ENCODE data around the gene MARVELD2. TPM values are rescaled to one million over a fixed set of nuclear protein-coding genes. Genes with fewer than 3 reads are reported as not detected.

Gene MARVELD2
- total and polyA plus RNA-seq, 2 of the 13 experiments (the other 11 are each of a cell fraction or from before 2014, with no cell fraction given) = 11.1 to 15.4 TPM

DNA sequence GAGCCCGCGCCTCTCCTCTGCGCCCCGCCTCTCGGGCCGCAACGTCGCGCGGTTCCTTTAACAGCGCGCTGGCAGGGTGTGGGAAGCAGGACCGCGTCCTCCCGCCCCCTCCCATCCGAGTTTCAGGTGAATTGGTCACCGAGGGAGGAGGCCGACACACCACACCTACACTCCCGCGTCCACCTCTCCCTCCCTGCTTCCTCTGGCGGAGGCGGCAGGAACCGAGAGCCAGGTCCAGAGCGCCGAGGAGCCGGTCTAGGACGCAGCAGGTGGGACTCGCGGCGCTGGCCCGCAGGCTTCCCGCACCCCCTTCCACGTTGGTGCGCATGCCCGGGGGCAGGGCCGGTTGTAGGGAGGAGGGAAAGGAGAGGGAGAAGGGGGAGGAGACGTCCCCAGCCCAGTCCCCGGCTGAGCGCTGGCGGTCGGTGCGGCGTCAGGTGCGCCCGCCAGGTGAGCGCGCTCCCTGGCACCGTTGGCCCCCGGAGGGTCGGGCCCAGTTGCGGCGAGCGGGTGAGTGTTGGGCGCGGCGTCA, 77.5 kb downstream of the MARVELD2 start, which contains the start of gene OCLN (continued):
- TF ChIP-seq, protein P1, sequence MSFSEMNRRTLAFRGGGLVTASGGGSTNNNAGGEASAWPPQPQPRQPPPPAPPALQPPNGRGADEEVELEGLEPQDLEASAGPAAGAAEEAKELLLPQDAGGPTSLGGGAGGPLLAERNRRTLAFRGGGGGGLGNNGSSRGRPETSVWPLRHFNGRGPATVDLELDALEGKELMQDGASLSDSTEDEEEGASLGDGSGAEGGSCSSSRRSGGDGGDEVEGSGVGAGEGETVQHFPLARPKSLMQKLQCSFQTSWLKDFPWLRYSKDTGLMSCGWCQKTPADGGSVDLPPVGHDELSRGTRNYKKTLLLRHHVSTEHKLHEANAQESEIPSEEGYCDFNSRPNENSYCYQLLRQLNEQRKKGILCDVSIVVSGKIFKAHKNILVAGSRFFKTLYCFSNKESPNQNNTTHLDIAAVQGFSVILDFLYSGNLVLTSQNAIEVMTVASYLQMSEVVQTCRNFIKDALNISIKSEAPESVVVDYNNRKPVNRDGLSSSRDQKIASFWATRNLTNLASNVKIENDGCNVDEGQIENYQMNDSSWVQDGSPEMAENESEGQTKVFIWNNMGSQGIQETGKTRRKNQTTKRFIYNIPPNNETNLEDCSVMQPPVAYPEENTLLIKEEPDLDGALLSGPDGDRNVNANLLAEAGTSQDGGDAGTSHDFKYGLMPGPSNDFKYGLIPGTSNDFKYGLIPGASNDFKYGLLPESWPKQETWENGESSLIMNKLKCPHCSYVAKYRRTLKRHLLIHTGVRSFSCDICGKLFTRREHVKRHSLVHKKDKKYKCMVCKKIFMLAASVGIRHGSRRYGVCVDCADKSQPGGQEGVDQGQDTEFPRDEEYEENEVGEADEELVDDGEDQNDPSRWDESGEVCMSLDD (CRISPR knock-in tag; IDR thresholded peaks at IDR 0.05; ENCODE audit: borderline replicate concordance) = peak; percentile 55; the same call in 1 of the 2 replicates
- TF ChIP-seq KLF16 (CRISPR knock-in tag; IDR thresholded peaks at IDR 0.05) = peak in 1 of 2 experiments; percentile 48; a peak in 1 of 4 replicates
- no peak for TF ChIP-seq NFE2 (CRISPR knock-in tag; IDR thresholded peaks at IDR 0.05)
- TF ChIP-seq IRF2 (CRISPR knock-in tag; IDR thresholded peaks at IDR 0.05) = no peak
- TF ChIP-seq ZNF839 (CRISPR knock-in tag; IDR thresholded peaks at IDR 0.05; ENCODE audit: borderline replicate concordance) = no peak; the same call in 1 of the 2 replicates
- TF ChIP-seq, protein P2, sequence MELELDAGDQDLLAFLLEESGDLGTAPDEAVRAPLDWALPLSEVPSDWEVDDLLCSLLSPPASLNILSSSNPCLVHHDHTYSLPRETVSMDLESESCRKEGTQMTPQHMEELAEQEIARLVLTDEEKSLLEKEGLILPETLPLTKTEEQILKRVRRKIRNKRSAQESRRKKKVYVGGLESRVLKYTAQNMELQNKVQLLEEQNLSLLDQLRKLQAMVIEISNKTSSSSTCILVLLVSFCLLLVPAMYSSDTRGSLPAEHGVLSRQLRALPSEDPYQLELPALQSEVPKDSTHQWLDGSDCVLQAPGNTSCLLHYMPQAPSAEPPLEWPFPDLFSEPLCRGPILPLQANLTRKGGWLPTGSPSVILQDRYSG (CRISPR knock-in tag; IDR thresholded peaks at IDR 0.05) = no peak
- no peak for TF ChIP-seq HMGA1 (CRISPR knock-in tag; conservative IDR thresholded peaks at IDR 0.05)
- TF ChIP-seq, protein P3, sequence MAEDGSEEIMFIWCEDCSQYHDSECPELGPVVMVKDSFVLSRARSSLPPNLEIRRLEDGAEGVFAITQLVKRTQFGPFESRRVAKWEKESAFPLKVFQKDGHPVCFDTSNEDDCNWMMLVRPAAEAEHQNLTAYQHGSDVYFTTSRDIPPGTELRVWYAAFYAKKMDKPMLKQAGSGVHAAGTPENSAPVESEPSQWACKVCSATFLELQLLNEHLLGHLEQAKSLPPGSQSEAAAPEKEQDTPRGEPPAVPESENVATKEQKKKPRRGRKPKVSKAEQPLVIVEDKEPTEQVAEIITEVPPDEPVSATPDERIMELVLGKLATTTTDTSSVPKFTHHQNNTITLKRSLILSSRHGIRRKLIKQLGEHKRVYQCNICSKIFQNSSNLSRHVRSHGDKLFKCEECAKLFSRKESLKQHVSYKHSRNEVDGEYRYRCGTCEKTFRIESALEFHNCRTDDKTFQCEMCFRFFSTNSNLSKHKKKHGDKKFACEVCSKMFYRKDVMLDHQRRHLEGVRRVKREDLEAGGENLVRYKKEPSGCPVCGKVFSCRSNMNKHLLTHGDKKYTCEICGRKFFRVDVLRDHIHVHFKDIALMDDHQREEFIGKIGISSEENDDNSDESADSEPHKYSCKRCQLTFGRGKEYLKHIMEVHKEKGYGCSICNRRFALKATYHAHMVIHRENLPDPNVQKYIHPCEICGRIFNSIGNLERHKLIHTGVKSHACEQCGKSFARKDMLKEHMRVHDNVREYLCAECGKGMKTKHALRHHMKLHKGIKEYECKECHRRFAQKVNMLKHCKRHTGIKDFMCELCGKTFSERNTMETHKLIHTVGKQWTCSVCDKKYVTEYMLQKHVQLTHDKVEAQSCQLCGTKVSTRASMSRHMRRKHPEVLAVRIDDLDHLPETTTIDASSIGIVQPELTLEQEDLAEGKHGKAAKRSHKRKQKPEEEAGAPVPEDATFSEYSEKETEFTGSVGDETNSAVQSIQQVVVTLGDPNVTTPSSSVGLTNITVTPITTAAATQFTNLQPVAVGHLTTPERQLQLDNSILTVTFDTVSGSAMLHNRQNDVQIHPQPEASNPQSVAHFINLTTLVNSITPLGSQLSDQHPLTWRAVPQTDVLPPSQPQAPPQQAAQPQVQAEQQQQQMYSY (CRISPR knock-in tag; IDR thresholded peaks at IDR 0.05) = no peak
- TF ChIP-seq ETV5 (CRISPR knock-in tag; IDR thresholded peaks at IDR 0.05; ENCODE audit: borderline replicate concordance) = peak; percentile 66
- TF ChIP-seq, protein P4, sequence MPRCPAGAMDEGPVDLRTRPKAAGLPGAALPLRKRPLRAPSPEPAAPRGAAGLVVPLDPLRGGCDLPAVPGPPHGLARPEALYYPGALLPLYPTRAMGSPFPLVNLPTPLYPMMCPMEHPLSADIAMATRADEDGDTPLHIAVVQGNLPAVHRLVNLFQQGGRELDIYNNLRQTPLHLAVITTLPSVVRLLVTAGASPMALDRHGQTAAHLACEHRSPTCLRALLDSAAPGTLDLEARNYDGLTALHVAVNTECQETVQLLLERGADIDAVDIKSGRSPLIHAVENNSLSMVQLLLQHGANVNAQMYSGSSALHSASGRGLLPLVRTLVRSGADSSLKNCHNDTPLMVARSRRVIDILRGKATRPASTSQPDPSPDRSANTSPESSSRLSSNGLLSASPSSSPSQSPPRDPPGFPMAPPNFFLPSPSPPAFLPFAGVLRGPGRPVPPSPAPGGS (CRISPR knock-in tag; IDR thresholded peaks at IDR 0.05) = peak; percentile 51; the same call in 1 of the 2 replicates
- peak; percentile 63 for TF ChIP-seq TARDBP (CRISPR knock-in tag; IDR thresholded peaks at IDR 0.05)
- no peak for TF ChIP-seq ZNF234 (CRISPR knock-in tag; conservative IDR thresholded peaks at IDR 0.05)
- TF ChIP-seq, protein P5, sequence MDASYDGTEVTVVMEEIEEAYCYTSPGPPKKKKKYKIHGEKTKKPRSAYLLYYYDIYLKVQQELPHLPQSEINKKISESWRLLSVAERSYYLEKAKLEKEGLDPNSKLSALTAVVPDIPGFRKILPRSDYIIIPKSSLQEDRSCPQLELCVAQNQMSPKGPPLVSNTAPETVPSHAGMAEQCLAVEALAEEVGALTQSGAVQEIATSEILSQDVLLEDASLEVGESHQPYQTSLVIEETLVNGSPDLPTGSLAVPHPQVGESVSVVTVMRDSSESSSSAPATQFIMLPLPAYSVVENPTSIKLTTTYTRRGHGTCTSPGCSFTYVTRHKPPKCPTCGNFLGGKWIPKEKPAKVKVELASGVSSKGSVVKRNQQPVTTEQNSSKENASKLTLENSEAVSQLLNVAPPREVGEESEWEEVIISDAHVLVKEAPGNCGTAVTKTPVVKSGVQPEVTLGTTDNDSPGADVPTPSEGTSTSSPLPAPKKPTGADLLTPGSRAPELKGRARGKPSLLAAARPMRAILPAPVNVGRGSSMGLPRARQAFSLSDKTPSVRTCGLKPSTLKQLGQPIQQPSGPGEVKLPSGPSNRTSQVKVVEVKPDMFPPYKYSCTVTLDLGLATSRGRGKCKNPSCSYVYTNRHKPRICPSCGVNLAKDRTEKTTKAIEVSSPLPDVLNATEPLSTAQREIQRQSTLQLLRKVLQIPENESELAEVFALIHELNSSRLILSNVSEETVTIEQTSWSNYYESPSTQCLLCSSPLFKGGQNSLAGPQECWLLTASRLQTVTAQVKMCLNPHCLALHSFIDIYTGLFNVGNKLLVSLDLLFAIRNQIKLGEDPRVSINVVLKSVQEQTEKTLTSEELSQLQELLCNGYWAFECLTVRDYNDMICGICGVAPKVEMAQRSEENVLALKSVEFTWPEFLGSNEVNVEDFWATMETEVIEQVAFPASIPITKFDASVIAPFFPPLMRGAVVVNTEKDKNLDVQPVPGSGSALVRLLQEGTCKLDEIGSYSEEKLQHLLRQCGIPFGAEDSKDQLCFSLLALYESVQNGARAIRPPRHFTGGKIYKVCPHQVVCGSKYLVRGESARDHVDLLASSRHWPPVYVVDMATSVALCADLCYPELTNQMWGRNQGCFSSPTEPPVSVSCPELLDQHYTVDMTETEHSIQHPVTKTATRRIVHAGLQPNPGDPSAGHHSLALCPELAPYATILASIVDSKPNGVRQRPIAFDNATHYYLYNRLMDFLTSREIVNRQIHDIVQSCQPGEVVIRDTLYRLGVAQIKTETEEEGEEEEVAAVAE (CRISPR knock-in tag; IDR thresholded peaks at IDR 0.05; ENCODE audit: borderline replicate concordance) = peak; percentile 22; the same call in 1 of the 2 replicates
- TF ChIP-seq CREB1 (IDR thresholded peaks at IDR 0.05) = no peak
- no peak for TF ChIP-seq CREB1 (CRISPR knock-in tag; IDR thresholded peaks at IDR 0.05)

Measured in HepG2 (cell line).